Measurements from ENCODE around the gene NTMT1. TPM values are rescaled to one million over a fixed set of nuclear protein-coding genes. Genes with fewer than 3 reads are reported as not detected.
"Not testable (repeated sequence)": the region's sequence is repeated elsewhere in the genome, so short reads cannot be mapped to it uniquely, and the experiment has no call there.

Gene NTMT1
- total RNA-seq, 4 donors from 2014 or later = 23.9 to 30.6 (median 27.5) TPM

DNA sequence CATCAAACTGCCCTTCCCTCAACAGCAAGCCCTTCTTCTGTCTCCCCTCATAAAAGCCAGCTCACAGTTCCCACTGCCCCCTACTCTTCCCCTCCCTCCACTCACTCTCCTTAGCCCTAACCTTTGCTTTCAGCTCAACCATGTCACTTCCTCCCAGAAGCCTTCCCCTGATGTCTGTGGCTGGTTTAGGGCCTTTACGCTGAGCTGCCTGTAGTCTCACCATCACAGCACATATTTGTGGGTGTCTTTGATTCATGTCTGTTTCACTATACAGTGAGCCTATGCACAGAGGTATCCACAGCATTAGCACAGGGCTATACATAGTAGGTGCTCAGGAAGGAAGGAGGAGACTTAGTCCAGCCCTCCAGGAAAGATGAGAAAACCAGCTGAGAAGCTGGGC, 39.7 kb upstream of the NTMT1 start:
- Histone ChIP-seq H3K27me3 (no peaks in the 10 kb centered on the region), H3K9me3 (no peaks in the 10 kb centered on the region), H3K36me3 (no peaks in the 10 kb centered on the region), H3K27ac (peak overlapping the region in 1 of 4 donors; percentile 21), H3K4me1 (peaks cover 0 to 19% (median 2%) of the 10 kb centered on the region in 4 donors), H3K4me3 (no peak overlapping the region)
- TF ChIP-seq, protein P1, sequence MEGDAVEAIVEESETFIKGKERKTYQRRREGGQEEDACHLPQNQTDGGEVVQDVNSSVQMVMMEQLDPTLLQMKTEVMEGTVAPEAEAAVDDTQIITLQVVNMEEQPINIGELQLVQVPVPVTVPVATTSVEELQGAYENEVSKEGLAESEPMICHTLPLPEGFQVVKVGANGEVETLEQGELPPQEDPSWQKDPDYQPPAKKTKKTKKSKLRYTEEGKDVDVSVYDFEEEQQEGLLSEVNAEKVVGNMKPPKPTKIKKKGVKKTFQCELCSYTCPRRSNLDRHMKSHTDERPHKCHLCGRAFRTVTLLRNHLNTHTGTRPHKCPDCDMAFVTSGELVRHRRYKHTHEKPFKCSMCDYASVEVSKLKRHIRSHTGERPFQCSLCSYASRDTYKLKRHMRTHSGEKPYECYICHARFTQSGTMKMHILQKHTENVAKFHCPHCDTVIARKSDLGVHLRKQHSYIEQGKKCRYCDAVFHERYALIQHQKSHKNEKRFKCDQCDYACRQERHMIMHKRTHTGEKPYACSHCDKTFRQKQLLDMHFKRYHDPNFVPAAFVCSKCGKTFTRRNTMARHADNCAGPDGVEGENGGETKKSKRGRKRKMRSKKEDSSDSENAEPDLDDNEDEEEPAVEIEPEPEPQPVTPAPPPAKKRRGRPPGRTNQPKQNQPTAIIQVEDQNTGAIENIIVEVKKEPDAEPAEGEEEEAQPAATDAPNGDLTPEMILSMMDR (IDR thresholded peaks at IDR 0.05) = no peak
- TF ChIP-seq POLR2A (IDR thresholded peaks at IDR 0.05) (no peak), EP300 (IDR thresholded peaks at IDR 0.05) (no peak)
- 91 to 100% methylated on average over 1 of the region's 1 CpG for WGBS, 2 donors
- no peak for DNase-seq (ENCODE audit: low spot score in 2 of 2)

DNA sequence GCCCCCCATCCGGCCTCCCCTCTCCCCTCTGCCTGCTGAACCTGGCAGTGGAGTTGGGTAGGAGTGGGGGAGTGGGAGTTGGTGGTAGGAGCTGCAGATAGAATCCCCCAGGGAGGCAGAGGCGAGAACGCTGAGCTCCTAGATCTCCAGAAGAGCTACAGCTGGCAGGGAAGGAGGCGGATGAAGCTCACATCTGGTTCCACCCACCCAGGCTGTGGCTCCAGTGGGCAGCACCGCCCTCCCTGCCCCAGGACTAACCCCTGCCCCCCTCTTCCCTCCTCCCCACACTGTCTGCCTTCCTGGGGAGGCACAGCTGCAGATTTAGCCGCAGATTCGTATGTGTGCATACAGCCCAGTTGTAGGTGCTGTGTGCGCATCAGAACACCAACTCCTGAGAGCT, 39.3 kb upstream of the NTMT1 start:
- Histone ChIP-seq H3K27me3 (no peaks in the 10 kb centered on the region), H3K4me3 (no peak overlapping the region), H3K9me3 (no peaks in the 10 kb centered on the region), H3K36me3 (no peaks in the 10 kb centered on the region), H3K4me1 (peaks cover 0 to 19% (median 2%) of the 10 kb centered on the region in 4 donors), H3K27ac (peak overlapping the region in 1 of 4 donors; percentile 21)
- WGBS, 2 donors = 42 to 52% methylated on average over 8 of the region's 8 CpGs
- DNase-seq (ENCODE audit: low spot score in 2 of 2) = no peak
- TF ChIP-seq EP300 (IDR thresholded peaks at IDR 0.05) (no peak), POLR2A (IDR thresholded peaks at IDR 0.05) (no peak)
- TF ChIP-seq, protein P1 (IDR thresholded peaks at IDR 0.05) = no peak

DNA sequence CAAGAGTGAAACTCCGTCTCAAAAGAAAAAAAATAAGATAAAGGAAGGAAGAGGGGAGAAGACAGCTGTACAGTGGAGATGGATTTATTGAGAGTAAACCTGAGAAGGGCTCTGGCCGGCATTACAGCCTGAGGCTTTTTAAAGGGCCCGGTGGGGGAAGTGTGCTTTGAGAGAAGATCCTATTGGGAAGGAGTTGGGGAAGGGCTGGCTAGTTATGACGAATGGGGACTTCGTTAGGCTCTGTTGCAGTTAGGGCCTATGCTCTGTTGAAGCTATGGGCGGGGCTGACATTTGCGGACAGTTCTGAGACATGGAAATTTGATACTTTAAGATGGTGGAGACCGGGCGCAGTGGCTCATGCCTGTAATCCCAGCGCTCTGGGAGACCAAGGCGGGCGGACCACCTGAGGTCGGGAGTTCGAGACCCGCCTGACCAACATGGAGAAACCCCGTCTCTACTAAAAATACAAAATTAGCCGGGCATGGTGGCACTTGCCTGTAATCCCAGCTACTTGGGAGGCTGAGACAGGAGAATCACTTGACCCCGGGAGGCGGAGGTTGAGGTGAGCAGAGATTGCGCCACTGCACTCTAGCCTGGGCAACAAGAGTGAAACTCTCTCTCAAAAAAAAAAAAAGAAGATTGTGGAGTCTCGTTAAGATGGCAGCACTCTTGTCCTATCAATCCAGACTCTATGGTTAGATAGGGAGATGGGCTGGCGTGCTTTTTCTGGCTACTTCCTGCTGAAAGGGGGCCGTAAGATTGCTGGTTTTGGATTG, 38.3 kb upstream of the NTMT1 start:
- peaks cover 0 to 19% (median 2%) of the 10 kb centered on the region in 4 donors for H3K4me1 ChIP-seq
- H3K27me3 ChIP-seq = no peaks in the 10 kb centered on the region
- no peaks in the 10 kb centered on the region for H3K36me3 ChIP-seq
- no peak for DNase-seq (ENCODE audit: low spot score in 2 of 2)
- H3K9me3 ChIP-seq = no peaks in the 10 kb centered on the region
- TF ChIP-seq POLR2A (IDR thresholded peaks at IDR 0.05) (no peak), EP300 (IDR thresholded peaks at IDR 0.05) (no peak)
- TF ChIP-seq, protein P1 (IDR thresholded peaks at IDR 0.05) = no peak
- H3K27ac ChIP-seq = peak overlapping the region in 1 of 4 donors; percentile 38
- WGBS, 2 donors = 78 to 84% methylated on average over 23 of the region's 23 CpGs
- no peak overlapping the region for H3K4me3 ChIP-seq

DNA sequence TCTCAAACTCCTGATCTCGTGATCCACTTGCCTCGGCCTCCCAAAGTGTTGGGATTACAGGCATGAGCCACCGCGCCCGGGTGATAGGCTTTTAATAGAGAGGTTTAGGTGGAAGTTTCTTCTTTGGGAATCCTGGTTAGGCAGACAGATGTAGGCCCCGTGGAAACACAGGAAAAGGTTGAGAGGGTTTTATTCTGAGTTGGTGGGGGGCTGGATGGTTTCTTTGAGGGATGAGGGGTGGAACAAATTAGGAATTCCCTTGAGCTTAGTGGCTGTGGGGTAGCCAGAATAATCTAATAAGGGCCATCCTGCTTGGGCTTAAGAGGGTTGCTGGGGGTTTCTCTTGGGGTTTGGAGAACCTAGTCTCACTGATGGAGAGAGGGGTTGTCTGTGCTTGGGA, 35.5 kb upstream of the NTMT1 start:
- DNase-seq (ENCODE audit: low spot score in 2 of 2) = no peak
- no peaks in the 10 kb centered on the region for H3K36me3 ChIP-seq
- peaks cover 0 to 24% (median 0%) of the 10 kb centered on the region in 4 donors for H3K4me1 ChIP-seq
- H3K27ac ChIP-seq = no peak overlapping the region
- TF ChIP-seq, protein P1 (IDR thresholded peaks at IDR 0.05) = no peak
- TF ChIP-seq POLR2A (IDR thresholded peaks at IDR 0.05) = no peak
- TF ChIP-seq EP300 (IDR thresholded peaks at IDR 0.05) = no peak
- H3K9me3 ChIP-seq = no peaks in the 10 kb centered on the region
- 74 to 84% methylated on average over 6 of the region's 6 CpGs for WGBS, 2 donors
- no peaks in the 10 kb centered on the region for H3K27me3 ChIP-seq
- no peak overlapping the region for H3K4me3 ChIP-seq

DNA sequence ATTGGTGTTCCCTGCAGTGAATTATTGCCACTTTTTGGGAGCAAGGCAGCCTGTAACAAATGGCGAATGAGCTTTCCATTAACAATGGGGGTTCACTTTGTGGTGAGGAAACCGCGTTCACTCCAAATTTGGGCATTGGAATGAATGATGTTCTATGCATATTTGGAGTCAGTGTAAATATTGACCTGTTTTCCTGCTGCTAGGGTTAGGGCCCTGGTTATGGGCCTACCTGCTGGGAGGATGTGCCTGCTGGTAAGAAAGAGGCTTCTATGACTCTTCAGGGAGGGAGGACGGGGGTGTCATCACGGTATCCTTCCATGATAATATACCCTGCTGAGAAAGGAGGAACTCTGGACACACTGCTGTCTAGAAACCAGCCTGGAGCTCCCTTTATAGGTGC, 34.0 kb upstream of the NTMT1 start:
- no peaks in the 10 kb centered on the region for H3K27me3 ChIP-seq
- no peak overlapping the region for H3K4me3 ChIP-seq
- H3K9me3 ChIP-seq = no peaks in the 10 kb centered on the region
- H3K4me1 ChIP-seq = peaks cover 0 to 32% (median 5%) of the 10 kb centered on the region in 4 donors
- TF ChIP-seq EP300 (IDR thresholded peaks at IDR 0.05) (no peak), POLR2A (IDR thresholded peaks at IDR 0.05) (no peak)
- TF ChIP-seq, protein P1 (IDR thresholded peaks at IDR 0.05) = no peak
- no peaks in the 10 kb centered on the region for H3K36me3 ChIP-seq
- H3K27ac ChIP-seq = no peak overlapping the region
- WGBS, 2 donors = 72 to 78% methylated on average over 5 of the region's 5 CpGs
- DNase-seq (ENCODE audit: low spot score in 2 of 2) = no peak

DNA sequence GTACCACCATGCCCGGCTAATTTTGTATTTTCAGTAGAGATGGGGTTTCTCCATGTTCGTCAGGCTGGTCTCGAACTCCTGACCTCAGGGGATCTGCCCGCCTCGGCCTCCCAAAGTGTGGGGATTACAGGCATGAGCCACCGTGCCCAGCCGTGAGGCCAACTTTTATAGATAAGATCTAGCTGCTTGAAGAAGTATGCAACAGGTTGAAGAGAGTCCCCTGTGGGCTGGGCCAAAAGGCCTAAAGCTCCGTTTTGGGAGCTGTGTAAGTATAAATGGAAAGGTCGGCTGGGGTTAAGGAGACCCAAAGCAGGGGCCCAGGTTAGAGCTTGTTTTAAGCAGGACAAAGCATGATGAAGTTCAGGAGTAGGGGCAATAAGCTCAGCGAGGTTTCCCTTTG, 33.2 kb upstream of the NTMT1 start:
- WGBS, 2 donors = 84 to 87% methylated on average over 10 of the region's 10 CpGs
- H3K4me1 ChIP-seq = peaks cover 0 to 33% (median 12%) of the 10 kb centered on the region in 4 donors
- H3K27ac ChIP-seq; H3K4me3 ChIP-seq; H3K27me3 ChIP-seq; H3K36me3 ChIP-seq; DNase-seq (ENCODE audit: low spot score in 2 of 2); H3K9me3 ChIP-seq: not testable (repeated sequence)
